K562 (cell line): Measurements from ENCODE around the gene POMZP3.
"Not testable (repeated sequence)": the region's sequence is repeated elsewhere in the genome, so short reads cannot be mapped to it uniquely, and the experiment has no call there.

Experiments used
- KLF1 ChIP-seq: fragments of 450-650 bp; IDR thresholded peaks from 2 replicates; pipeline ENCODE4 v1.6.1; 2016; ENCODE audit warnings: missing genetic modification characterization, missing compliant biosample characterization
- NR2C2 ChIP-seq, 2 experiments: fragments of 200-800 bp in 1 of 2; sonication (Bioruptor generic) in 1 of 2; sonication (generic) in 1 of 2; formaldehyde crosslinking in 1 of 2; IDR thresholded peaks; 2 replicates each; pipeline versions ENCODE4 v1.6.1 to v1.8.0; 2016 to 2022; ENCODE audit warnings: mild to moderate bottlenecking in 1 of 2, missing compliant biosample characterization in 1 of 2, missing genetic modification characterization in 1 of 2, missing genetic modification reagents in 1 of 2
- PHF8 ChIP-seq: fragments of 200-600 bp; sonication (generic); IDR thresholded peaks from 2 replicates; pipeline ENCODE4 v1.6.1; 2012; ENCODE audit warnings: mixed run types, mild to moderate bottlenecking, inconsistent platforms, low read length, moderate library complexity, borderline replicate concordance
- POLR2A ChIP-seq: fragments of 450-650 bp; conservative IDR thresholded peaks from 2 replicates; pipeline ENCODE4 v1.6.1; 2016
- RAD21 ChIP-seq, 2 experiments: fragments of 250-450 bp in 1 of 2; fragments of 450-650 bp in 1 of 2; sonication (Bioruptor Pico) in 1 of 2; formaldehyde crosslinking in 1 of 2; IDR thresholded peaks in 1 of 2; conservative IDR thresholded peaks in 1 of 2; 2 replicates each; pipeline versions ENCODE4 v1.4.0 to v1.8.0; 2020 to 2022; ENCODE audit warnings: mild to moderate bottlenecking in 2 of 2, moderate library complexity in 1 of 2
- RFX5 ChIP-seq: IDR thresholded peaks from 2 replicates; pipeline ENCODE4 v1.6.1; 2011; ENCODE audit warnings: low read depth, mild to moderate bottlenecking, improper control_type of control experiment, low read length
- YBX1 ChIP-seq: fragments of 450-650 bp; IDR thresholded peaks from 2 replicates; pipeline ENCODE4 v1.7.1; 2016; ENCODE audit warnings: mild to moderate bottlenecking
- ZNF274 ChIP-seq: IDR thresholded peaks from 2 replicates; pipeline ENCODE4 v1.6.1; 2011; ENCODE audit warnings: low read depth, mild to moderate bottlenecking, low read length, moderate library complexity, borderline replicate concordance
- ZNF589 ChIP-seq: fragments of 200-800 bp; sonication (Bioruptor generic); IDR thresholded peaks from 2 replicates; pipeline ENCODE4 v1.6.1; 2016; ENCODE audit warnings: low read depth, missing genetic modification characterization, missing compliant biosample characterization
- TF ChIP-seq, protein P1 (sequence below): sonication (generic); formaldehyde crosslinking; IDR thresholded peaks from 2 replicates; pipeline ENCODE4 v1.8.1; 2023; ENCODE audit warnings: mild to moderate bottlenecking, missing genetic modification reagents
- TF ChIP-seq, protein P2 (sequence below), 2 experiments: IDR thresholded peaks; 2 replicates each; pipeline ENCODE4 v1.6.1; 2011; ENCODE audit warnings: borderline replicate concordance in 1 of 2, control low read depth in 1 of 2, low read depth in 1 of 2, low read length in 1 of 2, mild to moderate bottlenecking in 1 of 2, mixed read lengths in 1 of 2, moderate library complexity in 1 of 2; ENCODE audit not compliant: insufficient read depth in 1 of 2, insufficient read length in 1 of 2, poor library complexity in 1 of 2, severe bottlenecking in 1 of 2; ENCODE audit errors: extremely low read depth in 1 of 2
- TF ChIP-seq, protein P3 (sequence below): IDR thresholded peaks from 2 replicates; pipeline ENCODE4 v1.6.1; 2016; ENCODE audit warnings: missing genetic modification characterization, missing compliant biosample characterization
- TF ChIP-seq, protein P4 (sequence below), 3 experiments: IDR thresholded peaks in 2 of 3; conservative IDR thresholded peaks in 1 of 3; 2 replicates each; pipeline ENCODE4 v1.5.1; 2011 to 2012; ENCODE audit warnings: low read length in 3 of 3, mild to moderate bottlenecking in 3 of 3, control low read depth in 2 of 3, improper control_type of control experiment in 1 of 3, inconsistent platforms in 1 of 3, low read depth in 1 of 3, mixed read lengths in 1 of 3, moderate library complexity in 1 of 3; ENCODE audit not compliant: insufficient read depth in 2 of 3
- TF ChIP-seq, protein P5 (sequence below): sonication (generic); formaldehyde crosslinking; IDR thresholded peaks from 2 replicates; pipeline ENCODE4 v1.8.1; 2023; ENCODE audit warnings: missing genetic modification reagents, mild to moderate bottlenecking, borderline replicate concordance

DNA sequence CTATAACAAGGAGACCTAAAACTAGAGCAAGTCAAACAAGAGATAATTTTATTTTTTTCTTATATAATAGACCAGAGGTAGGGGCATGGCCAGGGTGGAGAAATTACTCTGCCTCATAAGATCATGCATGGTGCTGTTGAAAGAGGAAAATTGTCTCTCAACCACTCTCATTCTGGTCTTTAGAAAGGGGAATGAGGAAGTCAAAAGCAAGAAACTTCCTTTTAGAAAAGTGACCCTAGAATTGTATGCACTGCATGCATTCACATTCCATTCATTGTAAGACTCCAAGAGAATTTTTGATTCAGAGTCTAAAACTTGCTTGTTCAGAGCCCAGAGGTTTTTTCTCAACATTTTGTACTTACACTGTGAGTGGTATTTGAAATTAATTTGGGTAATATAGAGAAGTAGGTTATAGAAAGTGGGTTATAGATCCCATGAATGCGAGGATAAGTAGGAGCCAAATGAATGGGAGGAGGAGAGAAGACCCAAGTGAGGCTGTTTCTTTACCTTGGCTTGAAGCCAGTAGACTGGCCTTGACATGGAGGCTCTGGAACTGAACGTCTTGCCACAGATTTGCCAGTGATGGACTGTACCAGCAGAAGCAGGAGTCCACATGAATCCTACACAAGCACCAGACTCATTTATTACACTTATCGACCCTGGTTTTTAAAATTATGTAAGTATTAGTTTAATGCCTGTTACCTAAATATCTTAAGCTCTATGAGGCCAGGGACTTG, 51.0 kb downstream of the POMZP3 start:
- TF ChIP-seq ZNF589 (CRISPR knock-in tag); KLF1 (tag); YBX1; ZNF274; RAD21 (CRISPR knock-in tag; conservative IDR thresholded peaks at IDR 0.05 in 1 of 2, IDR thresholded peaks at IDR 0.05 in 1 of 2); PHF8; POLR2A; RFX5; NR2C2 (CRISPR knock-in tag; IDR thresholded peaks at IDR 0.05); NR2C2 (tag; IDR thresholded peaks at IDR 0.05): not testable (repeated sequence)
- TF ChIP-seq, protein P1, sequence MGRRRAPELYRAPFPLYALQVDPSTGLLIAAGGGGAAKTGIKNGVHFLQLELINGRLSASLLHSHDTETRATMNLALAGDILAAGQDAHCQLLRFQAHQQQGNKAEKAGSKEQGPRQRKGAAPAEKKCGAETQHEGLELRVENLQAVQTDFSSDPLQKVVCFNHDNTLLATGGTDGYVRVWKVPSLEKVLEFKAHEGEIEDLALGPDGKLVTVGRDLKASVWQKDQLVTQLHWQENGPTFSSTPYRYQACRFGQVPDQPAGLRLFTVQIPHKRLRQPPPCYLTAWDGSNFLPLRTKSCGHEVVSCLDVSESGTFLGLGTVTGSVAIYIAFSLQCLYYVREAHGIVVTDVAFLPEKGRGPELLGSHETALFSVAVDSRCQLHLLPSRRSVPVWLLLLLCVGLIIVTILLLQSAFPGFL: not testable (repeated sequence)
- TF ChIP-seq, protein P2, sequence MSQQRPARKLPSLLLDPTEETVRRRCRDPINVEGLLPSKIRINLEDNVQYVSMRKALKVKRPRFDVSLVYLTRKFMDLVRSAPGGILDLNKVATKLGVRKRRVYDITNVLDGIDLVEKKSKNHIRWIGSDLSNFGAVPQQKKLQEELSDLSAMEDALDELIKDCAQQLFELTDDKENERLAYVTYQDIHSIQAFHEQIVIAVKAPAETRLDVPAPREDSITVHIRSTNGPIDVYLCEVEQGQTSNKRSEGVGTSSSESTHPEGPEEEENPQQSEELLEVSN (IDR thresholded peaks at IDR 0.05; ENCODE audit: borderline replicate concordance in 1 of 2, extremely low read depth in 1 of 2, insufficient read depth in 1 of 2, insufficient read length in 1 of 2, low read depth in 1 of 2, low read length in 1 of 2, poor library complexity in 1 of 2, severe bottlenecking in 1 of 2): not testable (repeated sequence)
- TF ChIP-seq, protein P3, sequence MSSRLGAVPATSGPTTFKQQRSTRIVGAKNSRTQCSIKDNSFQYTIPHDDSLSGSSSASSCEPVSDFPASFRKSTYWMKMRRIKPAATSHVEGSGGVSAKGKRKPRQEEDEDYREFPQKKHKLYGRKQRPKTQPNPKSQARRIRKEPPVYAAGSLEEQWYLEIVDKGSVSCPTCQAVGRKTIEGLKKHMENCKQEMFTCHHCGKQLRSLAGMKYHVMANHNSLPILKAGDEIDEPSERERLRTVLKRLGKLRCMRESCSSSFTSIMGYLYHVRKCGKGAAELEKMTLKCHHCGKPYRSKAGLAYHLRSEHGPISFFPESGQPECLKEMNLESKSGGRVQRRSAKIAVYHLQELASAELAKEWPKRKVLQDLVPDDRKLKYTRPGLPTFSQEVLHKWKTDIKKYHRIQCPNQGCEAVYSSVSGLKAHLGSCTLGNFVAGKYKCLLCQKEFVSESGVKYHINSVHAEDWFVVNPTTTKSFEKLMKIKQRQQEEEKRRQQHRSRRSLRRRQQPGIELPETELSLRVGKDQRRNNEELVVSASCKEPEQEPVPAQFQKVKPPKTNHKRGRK (tag): not testable (repeated sequence)
- TF ChIP-seq, protein P4, sequence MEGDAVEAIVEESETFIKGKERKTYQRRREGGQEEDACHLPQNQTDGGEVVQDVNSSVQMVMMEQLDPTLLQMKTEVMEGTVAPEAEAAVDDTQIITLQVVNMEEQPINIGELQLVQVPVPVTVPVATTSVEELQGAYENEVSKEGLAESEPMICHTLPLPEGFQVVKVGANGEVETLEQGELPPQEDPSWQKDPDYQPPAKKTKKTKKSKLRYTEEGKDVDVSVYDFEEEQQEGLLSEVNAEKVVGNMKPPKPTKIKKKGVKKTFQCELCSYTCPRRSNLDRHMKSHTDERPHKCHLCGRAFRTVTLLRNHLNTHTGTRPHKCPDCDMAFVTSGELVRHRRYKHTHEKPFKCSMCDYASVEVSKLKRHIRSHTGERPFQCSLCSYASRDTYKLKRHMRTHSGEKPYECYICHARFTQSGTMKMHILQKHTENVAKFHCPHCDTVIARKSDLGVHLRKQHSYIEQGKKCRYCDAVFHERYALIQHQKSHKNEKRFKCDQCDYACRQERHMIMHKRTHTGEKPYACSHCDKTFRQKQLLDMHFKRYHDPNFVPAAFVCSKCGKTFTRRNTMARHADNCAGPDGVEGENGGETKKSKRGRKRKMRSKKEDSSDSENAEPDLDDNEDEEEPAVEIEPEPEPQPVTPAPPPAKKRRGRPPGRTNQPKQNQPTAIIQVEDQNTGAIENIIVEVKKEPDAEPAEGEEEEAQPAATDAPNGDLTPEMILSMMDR (IDR thresholded peaks at IDR 0.05 in 2 of 3, conservative IDR thresholded peaks at IDR 0.05 in 1 of 3; ENCODE audit: insufficient read depth in 2 of 3, low read depth in 1 of 3, low read length in 3 of 3): not testable (repeated sequence)
- TF ChIP-seq, protein P5, sequence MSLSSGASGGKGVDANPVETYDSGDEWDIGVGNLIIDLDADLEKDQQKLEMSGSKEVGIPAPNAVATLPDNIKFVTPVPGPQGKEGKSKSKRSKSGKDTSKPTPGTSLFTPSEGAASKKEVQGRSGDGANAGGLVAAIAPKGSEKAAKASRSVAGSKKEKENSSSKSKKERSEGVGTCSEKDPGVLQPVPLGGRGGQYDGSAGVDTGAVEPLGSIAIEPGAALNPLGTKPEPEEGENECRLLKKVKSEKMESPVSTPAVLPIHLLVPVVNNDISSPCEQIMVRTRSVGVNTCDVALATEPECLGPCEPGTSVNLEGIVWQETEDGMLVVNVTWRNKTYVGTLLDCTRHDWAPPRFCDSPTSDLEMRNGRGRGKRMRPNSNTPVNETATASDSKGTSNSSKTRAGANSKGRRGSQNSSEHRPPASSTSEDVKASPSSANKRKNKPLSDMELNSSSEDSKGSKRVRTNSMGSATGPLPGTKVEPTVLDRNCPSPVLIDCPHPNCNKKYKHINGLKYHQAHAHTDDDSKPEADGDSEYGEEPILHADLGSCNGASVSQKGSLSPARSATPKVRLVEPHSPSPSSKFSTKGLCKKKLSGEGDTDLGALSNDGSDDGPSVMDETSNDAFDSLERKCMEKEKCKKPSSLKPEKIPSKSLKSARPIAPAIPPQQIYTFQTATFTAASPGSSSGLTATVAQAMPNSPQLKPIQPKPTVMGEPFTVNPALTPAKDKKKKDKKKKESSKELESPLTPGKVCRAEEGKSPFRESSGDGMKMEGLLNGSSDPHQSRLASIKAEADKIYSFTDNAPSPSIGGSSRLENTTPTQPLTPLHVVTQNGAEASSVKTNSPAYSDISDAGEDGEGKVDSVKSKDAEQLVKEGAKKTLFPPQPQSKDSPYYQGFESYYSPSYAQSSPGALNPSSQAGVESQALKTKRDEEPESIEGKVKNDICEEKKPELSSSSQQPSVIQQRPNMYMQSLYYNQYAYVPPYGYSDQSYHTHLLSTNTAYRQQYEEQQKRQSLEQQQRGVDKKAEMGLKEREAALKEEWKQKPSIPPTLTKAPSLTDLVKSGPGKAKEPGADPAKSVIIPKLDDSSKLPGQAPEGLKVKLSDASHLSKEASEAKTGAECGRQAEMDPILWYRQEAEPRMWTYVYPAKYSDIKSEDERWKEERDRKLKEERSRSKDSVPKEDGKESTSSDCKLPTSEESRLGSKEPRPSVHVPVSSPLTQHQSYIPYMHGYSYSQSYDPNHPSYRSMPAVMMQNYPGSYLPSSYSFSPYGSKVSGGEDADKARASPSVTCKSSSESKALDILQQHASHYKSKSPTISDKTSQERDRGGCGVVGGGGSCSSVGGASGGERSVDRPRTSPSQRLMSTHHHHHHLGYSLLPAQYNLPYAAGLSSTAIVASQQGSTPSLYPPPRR (CRISPR knock-in tag): not testable (repeated sequence)
